ENCODE measurements around the gene THRB.

DNA sequence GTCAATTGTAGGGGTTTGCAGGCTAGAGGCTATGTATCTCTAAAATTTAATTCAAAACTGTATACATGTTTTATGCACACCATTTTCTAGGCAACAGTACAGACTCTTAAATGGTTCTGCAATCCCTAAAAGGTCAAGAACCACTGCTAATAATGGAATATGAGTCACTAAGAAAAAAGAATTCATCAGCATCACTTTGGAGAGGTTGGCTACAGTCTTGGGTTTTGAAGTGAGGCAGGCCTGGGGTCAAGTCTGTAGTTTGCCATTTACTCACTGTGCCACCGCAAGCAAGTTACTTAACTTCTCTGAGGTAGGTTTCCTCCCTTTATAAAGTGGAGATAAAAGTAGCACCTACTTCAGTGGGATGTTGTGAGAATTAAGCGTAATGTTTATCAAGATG, 33.7 kb downstream of the THRB start:
- TF ChIP-seq, protein P1, sequence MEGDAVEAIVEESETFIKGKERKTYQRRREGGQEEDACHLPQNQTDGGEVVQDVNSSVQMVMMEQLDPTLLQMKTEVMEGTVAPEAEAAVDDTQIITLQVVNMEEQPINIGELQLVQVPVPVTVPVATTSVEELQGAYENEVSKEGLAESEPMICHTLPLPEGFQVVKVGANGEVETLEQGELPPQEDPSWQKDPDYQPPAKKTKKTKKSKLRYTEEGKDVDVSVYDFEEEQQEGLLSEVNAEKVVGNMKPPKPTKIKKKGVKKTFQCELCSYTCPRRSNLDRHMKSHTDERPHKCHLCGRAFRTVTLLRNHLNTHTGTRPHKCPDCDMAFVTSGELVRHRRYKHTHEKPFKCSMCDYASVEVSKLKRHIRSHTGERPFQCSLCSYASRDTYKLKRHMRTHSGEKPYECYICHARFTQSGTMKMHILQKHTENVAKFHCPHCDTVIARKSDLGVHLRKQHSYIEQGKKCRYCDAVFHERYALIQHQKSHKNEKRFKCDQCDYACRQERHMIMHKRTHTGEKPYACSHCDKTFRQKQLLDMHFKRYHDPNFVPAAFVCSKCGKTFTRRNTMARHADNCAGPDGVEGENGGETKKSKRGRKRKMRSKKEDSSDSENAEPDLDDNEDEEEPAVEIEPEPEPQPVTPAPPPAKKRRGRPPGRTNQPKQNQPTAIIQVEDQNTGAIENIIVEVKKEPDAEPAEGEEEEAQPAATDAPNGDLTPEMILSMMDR (conservative IDR thresholded peaks at IDR 0.05): no peak
- TF ChIP-seq EZH2 (IDR thresholded peaks at IDR 0.05; ENCODE audit: low read depth): no peak
